GM12878 (cell line): ENCODE measurements around the gene PLPP1.

Experiments
- CTCF ChIP-seq, 3 experiments: IDR thresholded peaks in 2 of 3; conservative IDR thresholded peaks in 1 of 3; 2 replicates each; pipeline ENCODE4 v1.5.1; 2011; ENCODE audit warnings: low read depth in 3 of 3, low read length in 3 of 3, mild to moderate bottlenecking in 3 of 3, control low read depth in 2 of 3, moderate library complexity in 2 of 3, inconsistent platforms in 1 of 3, mixed read lengths in 1 of 3; ENCODE audit not compliant: control insufficient read depth in 2 of 3, insufficient read depth in 1 of 3; ENCODE audit errors: extremely low read depth in 1 of 3
- EZH2 ChIP-seq: IDR thresholded peaks from 2 replicates; pipeline ENCODE4 v1.6.1; 2012; ENCODE audit warnings: low read depth, mild to moderate bottlenecking, control low read depth, inconsistent platforms, low read length, borderline replicate concordance; ENCODE audit not compliant: control insufficient read depth
- FOXM1 ChIP-seq: IDR thresholded peaks from 2 replicates; pipeline ENCODE4 v1.6.1; 2012; ENCODE audit warnings: low read depth, mild to moderate bottlenecking, inconsistent platforms, low read length, moderate library complexity
- POLR2AphosphoS5 ChIP-seq: IDR thresholded peaks from 2 replicates; pipeline ENCODE4 v1.6.1; 2011; ENCODE audit warnings: mild to moderate bottlenecking, low read length, inconsistent platforms
- SMC3 ChIP-seq: IDR thresholded peaks from 2 replicates; pipeline ENCODE4 v1.6.1; 2011; ENCODE audit warnings: low read length, improper control_type of control experiment, borderline replicate concordance

GRCh38 chr5:55511010-55511409, 23.8 kb downstream of the PLPP1 start:
- TF ChIP-seq POLR2AphosphoS5: no peak
- TF ChIP-seq EZH2: no peak
- no peak for TF ChIP-seq SMC3
- TF ChIP-seq FOXM1: no peak
- no peak for TF ChIP-seq CTCF (IDR thresholded peaks at IDR 0.05 in 2 of 3, conservative IDR thresholded peaks at IDR 0.05 in 1 of 3; ENCODE audit: control insufficient read depth in 2 of 3, extremely low read depth in 1 of 3, insufficient read depth in 1 of 3, low read depth in 3 of 3, low read length in 3 of 3)
